Measurements from ENCODE around the gene ACHE.

ACHE gene

GRCh38 chr7:100895956-100896731 is 456 bp upstream of the ACHE start:
- no peak for FAIRE-seq

GRCh38 chr7:100894860-100895700 is 608 bp downstream of the ACHE start:
- no peak for FAIRE-seq

GRCh38 chr7:100893910-100894721 is 1.6 kb downstream of the ACHE start:
- FAIRE-seq: no peak

- FAIRE-seq: no peak
These were observed 2.3 kb downstream of the ACHE start for GRCh38 chr7:100893318-100893895.

GRCh38 chr7:100892364-100893317 is 3.0 kb downstream of the ACHE start:
- no peak for FAIRE-seq

- FAIRE-seq: no peak
These were observed 4.0 kb downstream of the ACHE start for GRCh38 chr7:100891568-100892247.

GRCh38 chr7:100890653-100891567 is 4.8 kb downstream of the ACHE start:
- FAIRE-seq: no peak

GRCh38 chr7:100888988-100889750 is 6.5 kb downstream of the ACHE start, which contains the start of gene UFSP1:
UFSP1 (minus strand) TSS chr7:100889715; CDS start chr7:100889271, 444 bp downstream.
- no peak for FAIRE-seq

GRCh38 chr7:100888291-100888987 is 7.2 kb downstream of the ACHE start:
- no peak for FAIRE-seq

- no peak for FAIRE-seq
These were observed 8.0 kb downstream of the ACHE start for GRCh38 chr7:100887516-100888290.

GRCh38 chr7:100886936-100887515 is 8.7 kb downstream of the ACHE start:
- FAIRE-seq: no peak

- FAIRE-seq: no peak
These were observed 9.3 kb downstream of the ACHE start for GRCh38 chr7:100886142-100886935.

GRCh38 chr7:100885440-100886141 is 10.1 kb downstream of the ACHE start:
- FAIRE-seq: no peak

- FAIRE-seq: no peak
These were observed 10.8 kb downstream of the ACHE start for GRCh38 chr7:100884736-100885439.
